Coronary artery (tissue), 2 donors: ENCODE data around the gene MTA3.
A peak's percentile ranks its signal among the peaks of the same experiment; 100 is the strongest.

ENCODE experiments used
- DNase-seq: peaks from one replicate; pipeline ENCODE4 v3.0.0-alpha.2; 2017; ENCODE audit warnings: low spot score
- H3K27ac ChIP-seq, 2 donors: fragments of 200-600 bp; sonication (generic); one replicate each; pipeline ENCODE4 v1.5.1; 2016 to 2019
- H3K4me3 ChIP-seq: fragments of 200-600 bp; sonication (generic); 2 replicates; pipeline ENCODE4 v1.5.1; 2016; ENCODE audit warnings: mild to moderate bottlenecking, moderate library complexity
- CTCF ChIP-seq: fragments of 200-600 bp; sonication (generic); IDR thresholded peaks from one replicate; pipeline ENCODE4 v1.5.1; 2019; ENCODE audit warnings: antibody characterized with exemption

MTA3 gene

GRCh38 chr2:42568401-42569115 is at the start of gene MTA3:
TSS of gene MTA3 (plus strand) at chr2:42568632. CDS start at chr2:42568746, 114 bp downstream.
- TF ChIP-seq CTCF = no peak
- DNase-seq = peak; percentile 76
- Histone ChIP-seq H3K27ac (peak within 1 kb of the TSS; percentile 89 to 91), H3K4me3 (peak within 1 kb of the TSS; percentile 97)

- no peak for DNase-seq
- Histone ChIP-seq H3K4me3 (no peak overlapping the region), H3K27ac (no peak overlapping the region)
- no peak for TF ChIP-seq CTCF
Observed at GRCh38 chr2:42519624-42520023, 48.8 kb upstream of the MTA3 start.

GRCh38 chr2:42522035-42522434 is 46.4 kb upstream of the MTA3 start:
- Histone ChIP-seq H3K27ac (no peak overlapping the region), H3K4me3 (no peak overlapping the region)
- DNase-seq = no peak
- no peak for TF ChIP-seq CTCF

- H3K27ac ChIP-seq = no peak overlapping the region
- no peak overlapping the region for H3K4me3 ChIP-seq
- DNase-seq = no peak
- no peak for TF ChIP-seq CTCF
Observed at GRCh38 chr2:42523341-42523740, 45.1 kb upstream of the MTA3 start.

GRCh38 chr2:42532397-42532796 is 36.0 kb upstream of the MTA3 start:
- no peak for TF ChIP-seq CTCF
- Histone ChIP-seq H3K4me3 (no peak overlapping the region), H3K27ac (no peak overlapping the region)
- no peak for DNase-seq

- Histone ChIP-seq H3K27ac (no peak overlapping the region), H3K4me3 (no peak overlapping the region)
- TF ChIP-seq CTCF = no peak
- no peak for DNase-seq
Observed at GRCh38 chr2:42537493-42537892, 30.9 kb upstream of the MTA3 start.

- DNase-seq = no peak
- Histone ChIP-seq H3K4me3 (no peak overlapping the region), H3K27ac (no peak overlapping the region)
- TF ChIP-seq CTCF = no peak
Observed at GRCh38 chr2:42542871-42543270, 25.6 kb upstream of the MTA3 start.
